ENCODE results near the gene HOXB6.

HOXB6 gene

DNA sequence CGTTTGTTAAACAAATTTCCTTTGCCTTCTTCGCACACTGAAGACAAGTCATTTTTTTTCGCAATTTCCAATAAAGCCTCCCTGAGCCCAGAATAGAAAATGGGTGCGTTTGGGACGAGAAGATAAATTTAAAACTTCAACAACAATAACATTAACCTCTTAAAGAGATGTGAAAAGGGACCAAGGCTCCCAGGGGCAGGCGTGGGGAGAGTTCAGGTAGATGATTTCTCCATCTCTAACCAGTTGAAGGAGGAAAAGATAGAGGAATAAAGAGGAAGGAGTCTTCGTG is 25.4 kb downstream of the HOXB6 start:
- no peak for DNase-seq (ENCODE audit: low read depth)

GRCh38 chr17:48578616-48579470 is 25.9 kb downstream of the HOXB6 start:
- DNase-seq (ENCODE audit: low read depth), result no peak

- no peak for DNase-seq (ENCODE audit: low read depth)
These were observed 26.7 kb downstream of the HOXB6 start, which contains the start of gene HOXB4 for GRCh38 chr17:48577946-48578615. Gene HOXB4, minus strand, starts transcription at chr17:48578350. Its CDS starts 31 bp downstream, at chr17:48578319.

GRCh38 chr17:48577330-48577945 is 27.3 kb downstream of the HOXB6 start:
- no peak for DNase-seq (ENCODE audit: low read depth)

- no peak for DNase-seq (ENCODE audit: low read depth)
These were observed 28.1 kb downstream of the HOXB6 start for GRCh38 chr17:48576479-48577309.

DNA sequence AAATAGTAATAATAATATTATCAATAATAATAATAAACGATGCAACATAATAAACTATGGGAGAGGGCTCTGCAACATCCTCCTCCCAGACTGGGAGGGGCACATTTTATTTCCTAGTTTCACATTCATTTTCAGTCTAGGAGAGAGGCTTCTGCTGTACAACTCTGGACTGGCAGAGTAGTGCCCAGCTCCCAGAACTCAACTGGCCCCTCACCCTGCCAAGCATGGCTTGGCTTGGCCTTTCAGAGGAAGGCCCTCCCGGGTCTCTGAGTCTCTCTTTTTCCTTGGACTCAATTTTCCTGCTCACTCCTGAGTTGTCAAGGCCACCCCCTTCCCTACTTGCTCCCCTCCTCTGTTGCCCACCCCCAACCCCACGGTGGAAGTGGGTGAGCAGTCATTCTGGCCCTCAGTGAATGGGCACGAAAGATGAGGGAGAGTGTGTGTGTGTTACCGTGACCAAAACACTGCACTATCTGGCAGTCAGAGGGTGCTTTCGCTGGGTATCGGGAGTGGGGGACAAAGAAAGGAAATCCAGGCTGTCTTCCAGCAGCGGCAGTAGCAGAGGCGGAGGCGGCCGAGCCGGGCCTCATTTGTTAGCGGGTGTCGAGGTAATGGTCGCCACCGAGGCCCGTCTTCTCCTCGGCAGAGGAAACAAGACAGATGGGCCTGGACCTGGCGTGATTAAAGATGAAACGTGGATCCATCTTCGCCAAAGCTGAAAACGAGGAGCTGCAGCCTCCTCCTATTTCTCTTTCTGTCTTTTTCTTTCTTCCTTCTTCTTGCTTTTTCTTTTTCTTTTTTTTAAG is 28.9 kb downstream of the HOXB6 start:
- no peak for DNase-seq (ENCODE audit: low read depth)

GRCh38 chr17:48575066-48575582 is 29.7 kb downstream of the HOXB6 start:
- DNase-seq (ENCODE audit: low read depth), result no peak

DNA sequence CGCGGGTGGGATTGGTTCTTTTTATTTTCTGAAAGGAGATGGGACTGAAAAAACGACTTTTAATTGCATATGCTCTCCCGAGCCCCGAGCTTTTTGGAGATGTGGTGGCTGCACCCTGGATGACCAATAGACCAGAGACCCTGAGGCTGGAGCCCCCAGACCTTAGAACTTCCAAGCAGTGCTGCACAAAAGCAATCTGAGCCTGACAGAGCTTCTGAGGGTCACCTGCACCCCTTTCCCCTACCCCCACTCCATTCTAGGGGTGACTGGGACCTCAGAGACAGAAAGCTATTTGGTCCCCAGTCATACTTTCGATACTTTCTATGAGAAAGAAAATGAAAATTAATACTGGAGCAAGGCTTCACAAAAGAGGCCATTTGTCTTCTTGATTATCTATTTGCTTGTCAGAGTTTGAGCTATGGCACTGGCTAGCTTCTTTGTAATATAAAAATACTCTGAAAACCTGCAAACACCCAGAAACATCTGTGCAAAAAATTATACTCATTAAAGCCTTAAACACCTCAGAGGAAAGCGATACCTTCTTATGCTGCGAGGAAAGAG is 30.2 kb downstream of the HOXB6 start:
- no peak for DNase-seq (ENCODE audit: low read depth)

DNA sequence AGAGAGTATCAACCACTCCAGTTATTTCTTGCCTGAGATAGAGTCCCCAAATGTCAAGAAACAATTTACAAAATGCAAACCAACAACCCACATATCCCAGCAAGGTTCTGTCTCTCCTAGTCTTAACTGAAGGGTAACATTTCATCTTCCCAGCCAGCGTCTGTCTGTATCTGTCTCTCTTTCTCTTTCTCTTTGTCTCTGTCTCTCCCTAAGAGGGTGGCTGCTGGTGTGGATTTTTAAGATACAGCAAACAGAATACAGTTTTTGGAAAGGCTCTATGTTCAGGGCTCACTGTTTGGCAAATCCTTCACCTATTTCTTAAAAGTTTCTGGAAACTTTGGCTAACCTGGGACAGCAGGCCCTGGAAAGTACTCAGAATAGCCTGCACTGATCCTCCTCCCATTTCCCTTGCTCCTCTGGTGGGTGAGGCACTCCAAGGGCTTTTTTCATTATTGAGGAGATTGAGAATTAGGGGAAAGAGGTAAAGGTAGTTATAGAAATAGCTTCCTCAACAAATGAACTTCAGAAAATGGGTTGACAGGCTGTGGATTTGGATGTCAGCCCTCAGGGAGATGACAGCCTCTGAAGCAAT is 32.9 kb downstream of the HOXB6 start:
- no peak for DNase-seq (ENCODE audit: low read depth)

DNA sequence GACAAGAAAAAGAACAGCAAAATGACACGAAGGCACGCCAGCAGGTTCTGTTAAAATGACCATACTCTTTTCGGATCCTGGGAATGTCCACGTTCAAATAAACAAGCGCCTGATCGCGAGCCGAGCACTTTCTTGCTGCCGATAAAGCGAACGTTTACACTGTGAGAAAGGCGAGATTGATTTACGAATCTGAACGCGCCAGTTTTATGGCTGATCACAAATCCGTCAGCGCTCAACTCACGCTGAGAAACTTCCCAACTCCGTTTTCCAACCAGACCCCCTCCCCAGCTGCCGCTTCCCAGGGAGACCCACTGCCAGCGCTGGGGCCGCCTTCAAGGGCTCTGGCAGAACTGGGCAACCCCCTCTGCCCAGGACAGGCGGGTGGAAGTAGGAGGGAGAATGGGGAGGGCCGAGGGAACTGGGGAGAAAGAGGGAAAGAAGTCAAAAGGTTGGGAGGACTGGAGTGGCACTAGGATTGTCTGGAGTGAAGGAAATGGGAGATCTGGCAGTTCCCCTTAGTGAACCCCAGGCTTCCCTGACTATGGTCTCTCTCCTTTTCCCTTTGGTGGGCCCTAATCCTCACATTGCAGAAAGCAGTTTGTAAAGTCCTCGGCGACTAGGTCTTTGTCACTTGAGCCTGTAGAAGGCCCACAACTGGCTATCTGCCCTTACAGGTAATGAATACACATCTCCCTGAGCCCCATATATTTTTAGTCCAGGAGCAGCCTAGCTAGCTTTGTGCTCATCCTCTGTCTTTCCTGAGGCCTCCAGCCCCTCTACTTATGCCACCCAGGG is 33.6 kb downstream of the HOXB6 start:
- DNase-seq (ENCODE audit: low read depth), result no peak

DNA sequence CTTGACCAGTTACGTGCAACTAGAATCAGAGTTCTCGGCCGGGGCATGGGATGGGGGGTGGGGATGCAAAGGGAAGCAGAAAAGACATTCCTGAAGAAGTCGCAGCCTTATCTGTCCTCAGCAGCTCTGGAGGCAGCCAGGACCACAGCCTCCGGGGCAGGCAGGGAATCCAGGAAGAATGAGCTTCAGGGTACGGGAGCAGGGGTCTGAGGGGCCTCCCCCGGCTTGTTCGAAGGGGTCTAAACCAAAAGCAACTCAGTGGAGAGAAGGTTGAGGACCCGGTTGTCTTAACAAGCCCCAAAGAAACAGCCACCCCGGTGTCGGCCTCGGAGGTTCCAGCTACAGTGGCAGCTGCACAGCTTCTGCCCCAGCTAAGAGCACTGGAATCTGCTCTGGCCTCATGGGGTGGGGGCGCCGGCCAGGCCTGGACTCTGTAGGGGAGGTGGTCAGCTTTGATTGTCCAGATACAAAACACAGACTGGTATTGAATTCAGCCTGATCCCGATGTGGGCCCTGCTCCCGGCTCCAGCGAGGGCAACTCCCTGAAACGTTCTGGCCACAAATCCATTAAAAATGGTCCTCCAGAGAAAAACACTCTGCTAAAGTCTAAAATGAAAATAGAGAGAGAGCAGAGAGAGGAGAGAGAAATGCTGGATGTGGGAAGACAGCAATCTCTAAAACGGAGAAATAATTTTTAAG is 34.3 kb downstream of the HOXB6 start:
- DNase-seq (ENCODE audit: low read depth), result no peak

- DNase-seq (ENCODE audit: low read depth), result no peak
These were observed 35.0 kb downstream of the HOXB6 start for GRCh38 chr17:48569674-48570324.

- DNase-seq (ENCODE audit: low read depth), result no peak
These were observed 35.6 kb downstream of the HOXB6 start for GRCh38 chr17:48569240-48569582.

- DNase-seq (ENCODE audit: low read depth), result no peak
These were observed 36.1 kb downstream of the HOXB6 start for GRCh38 chr17:48568499-48569239.

DNA sequence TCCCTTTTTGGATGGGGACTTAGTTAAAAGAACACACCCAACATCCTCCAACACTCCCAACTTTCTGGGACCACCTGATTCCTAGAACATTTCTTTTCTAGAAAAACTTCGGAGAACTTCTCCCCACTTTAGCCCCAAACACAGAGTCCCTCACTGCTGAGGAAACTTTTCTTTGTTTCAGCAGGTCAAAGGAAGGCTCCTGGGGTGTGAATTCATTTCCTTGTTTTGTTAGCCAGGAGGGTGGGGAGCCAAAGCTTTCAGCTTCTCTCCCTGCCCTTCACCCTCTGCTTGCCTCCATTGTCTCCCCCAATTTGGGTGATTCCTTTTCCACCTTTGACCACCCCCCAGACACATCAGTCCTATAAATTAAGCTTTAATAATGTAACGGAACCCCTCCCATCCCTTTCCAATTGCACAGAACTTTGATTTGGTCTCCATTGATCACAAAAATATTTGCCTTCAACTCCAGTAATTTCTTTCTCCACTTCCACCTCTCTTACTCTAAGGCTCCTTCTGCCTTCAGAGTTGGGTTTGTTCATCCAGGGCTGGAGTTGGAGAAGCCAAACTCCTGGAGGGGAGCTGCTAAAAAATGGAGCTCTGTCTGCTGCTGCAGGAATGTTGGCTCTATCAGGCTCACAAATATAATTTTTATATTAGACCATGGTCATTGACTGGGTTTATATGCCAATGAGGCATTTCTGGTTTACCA is 37.0 kb downstream of the HOXB6 start:
- no peak for DNase-seq (ENCODE audit: low read depth)

GRCh38 chr17:48567209-48567608 is 37.6 kb downstream of the HOXB6 start:
- no peak for DNase-seq (ENCODE audit: low read depth)

- DNase-seq (ENCODE audit: low read depth), result no peak
These were observed 38.1 kb downstream of the HOXB6 start for GRCh38 chr17:48566717-48567116.
